Left lung (tissue), 10 donors: ENCODE data around the gene MYH10. TPM values are rescaled to one million over a fixed set of nuclear protein-coding genes. Genes with fewer than 3 reads are reported as not detected.

Experiments used
- ATAC-seq: fragments of 200-7000 bp; cut with Tn5 transposase; one replicate; pipeline ENCODE4 v1.9.1; 2020; ENCODE audit warnings: moderate library complexity
- DNase-seq, 4 donors: peaks; one replicate each; pipeline ENCODE4 v3.0.0-alpha.2; 2013 to 2020
- H3K27ac ChIP-seq, 2 donors: fragments of 200-600 bp; sonication (generic) in 1 of 2; one replicate each; pipeline versions ENCODE4 v1.5.0 to v1.8.0; 2020 to 2021
- H3K27me3 ChIP-seq, 2 donors: fragments of 200-600 bp; sonication (generic) in 1 of 2; one replicate each; pipeline versions ENCODE4 v1.5.0 to v1.8.0; 2020 to 2021
- H3K36me3 ChIP-seq, 2 donors: fragments of 200-600 bp; sonication (generic) in 1 of 2; one replicate each; pipeline versions ENCODE4 v1.5.0 to v1.8.0; 2020 to 2021
- H3K4me1 ChIP-seq, 2 donors: fragments of 200-600 bp; one replicate each; pipeline ENCODE4 v1.8.0; 2021
- H3K4me3 ChIP-seq, 2 donors: fragments of 200-600 bp; sonication (generic) in 1 of 2; one replicate each; pipeline versions ENCODE4 v1.5.0 to v1.8.0; 2020 to 2021; ENCODE audit warnings: mild to moderate bottlenecking in 1 of 2
- H3K9me3 ChIP-seq, 2 donors: fragments of 200-600 bp; sonication (generic) in 1 of 2; one replicate each; pipeline versions ENCODE4 v1.5.0 to v1.8.0; 2020 to 2021
- intact Hi-C, 2 donors: fragments of 100-400 bp; cut with DNase I; formaldehyde crosslinking; loops; one replicate each; pipeline versions ENCODE4 v1.11.2 to v1.14.2; 2022
- polyA plus RNA-seq, 6 donors: library from polyadenylated mRNA; unstranded; fragments of 120-200 nt; gene quantifications; one replicate each; pipeline ENCODE4 v1.2.1, GENCODE V29; 2013; ENCODE audit not compliant: insufficient read length in 6 of 6
- total RNA-seq, 2 donors: library from RNA; stranded (reverse); fragmentation: NEBNext Ultra II Directional; extraction: Animal tissue kit (Norgen Biotek cat#: 25700); gene quantifications; one replicate each; pipeline ENCODE4 v1.2.1, GENCODE V29; 2021
- TF ChIP-seq, protein P1 (sequence below), 2 donors: fragments of 200-600 bp; sonication (generic) in 1 of 2; IDR thresholded peaks; one replicate each; pipeline versions ENCODE4 v1.5.0 to v1.8.0; 2021; ENCODE audit warnings: antibody characterized with exemption in 2 of 2
- donor health status: DM: no; HTN: yes; CAD: no.
- donor health status: DM: no; HTN: no; CAD: no.

Gene MYH10
- total and polyA plus RNA-seq, 8 donors, result 70.9 to 196 (median 151) TPM

DNA sequence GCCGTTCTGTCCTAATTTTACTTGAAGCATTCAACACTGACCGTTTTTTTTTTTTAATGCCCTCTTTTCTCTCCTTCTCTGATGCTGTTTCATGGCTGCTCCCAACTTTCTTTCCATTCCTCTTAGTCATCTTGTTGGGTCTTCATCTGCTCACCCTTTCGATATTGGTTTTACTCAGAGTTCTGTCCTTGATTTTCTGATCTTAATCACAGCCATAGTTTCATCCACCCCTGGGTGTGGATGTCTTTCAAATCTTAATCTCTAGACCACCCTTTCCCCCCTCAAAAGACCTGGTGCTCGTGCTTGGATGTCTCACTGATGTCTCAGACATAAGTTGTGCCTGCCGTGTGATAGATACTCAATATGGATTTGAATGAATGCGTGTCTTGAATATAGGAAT is 172.4 kb downstream of the MYH10 start:
- DNase-seq (no peak), ATAC-seq (no peak)
- no peaks in the 10 kb centered on the region for H3K9me3 ChIP-seq
- H3K4me1 ChIP-seq, result no peaks in the 10 kb centered on the region
- no peaks in the 10 kb centered on the region for H3K27me3 ChIP-seq
- no peak overlapping the region for H3K4me3 ChIP-seq
- H3K27ac ChIP-seq, result no peak overlapping the region
- TF ChIP-seq, protein P1, sequence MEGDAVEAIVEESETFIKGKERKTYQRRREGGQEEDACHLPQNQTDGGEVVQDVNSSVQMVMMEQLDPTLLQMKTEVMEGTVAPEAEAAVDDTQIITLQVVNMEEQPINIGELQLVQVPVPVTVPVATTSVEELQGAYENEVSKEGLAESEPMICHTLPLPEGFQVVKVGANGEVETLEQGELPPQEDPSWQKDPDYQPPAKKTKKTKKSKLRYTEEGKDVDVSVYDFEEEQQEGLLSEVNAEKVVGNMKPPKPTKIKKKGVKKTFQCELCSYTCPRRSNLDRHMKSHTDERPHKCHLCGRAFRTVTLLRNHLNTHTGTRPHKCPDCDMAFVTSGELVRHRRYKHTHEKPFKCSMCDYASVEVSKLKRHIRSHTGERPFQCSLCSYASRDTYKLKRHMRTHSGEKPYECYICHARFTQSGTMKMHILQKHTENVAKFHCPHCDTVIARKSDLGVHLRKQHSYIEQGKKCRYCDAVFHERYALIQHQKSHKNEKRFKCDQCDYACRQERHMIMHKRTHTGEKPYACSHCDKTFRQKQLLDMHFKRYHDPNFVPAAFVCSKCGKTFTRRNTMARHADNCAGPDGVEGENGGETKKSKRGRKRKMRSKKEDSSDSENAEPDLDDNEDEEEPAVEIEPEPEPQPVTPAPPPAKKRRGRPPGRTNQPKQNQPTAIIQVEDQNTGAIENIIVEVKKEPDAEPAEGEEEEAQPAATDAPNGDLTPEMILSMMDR (IDR thresholded peaks at IDR 0.05), result no peak
- intact Hi-C loops, result no loop called here
- H3K36me3 ChIP-seq, result peaks cover 0 to 98% of the 10 kb centered on the region in 2 donors

DNA sequence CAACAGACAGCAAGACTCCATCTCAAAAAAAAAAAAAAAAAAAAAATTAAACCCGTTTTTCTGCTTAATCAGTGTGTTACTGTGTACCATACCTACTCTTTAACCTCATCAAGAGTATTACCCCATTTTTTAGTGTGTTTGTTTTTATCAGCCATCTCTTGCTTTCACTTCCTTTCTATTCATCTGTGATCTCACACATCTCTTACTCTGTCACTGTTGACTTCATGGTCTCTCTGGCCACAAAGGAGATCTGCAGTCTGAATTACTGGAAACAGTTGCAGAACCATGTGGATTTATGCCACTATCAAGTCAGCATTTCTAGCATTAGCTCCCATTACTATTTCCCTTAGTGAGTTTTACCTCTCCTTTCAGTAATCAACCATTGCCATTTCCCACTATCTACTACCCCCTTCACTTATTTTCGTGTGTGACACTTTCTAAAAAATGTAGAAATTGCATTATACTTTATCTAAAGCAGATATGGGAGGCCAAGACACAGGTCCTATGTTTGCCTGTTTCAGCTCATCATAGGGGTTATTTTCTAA is 174.8 kb downstream of the MYH10 start:
- Histone ChIP-seq H3K4me1 (no peaks in the 10 kb centered on the region), H3K27me3 (no peaks in the 10 kb centered on the region), H3K4me3 (no peak overlapping the region), H3K9me3 (no peaks in the 10 kb centered on the region), H3K27ac (no peak overlapping the region), H3K36me3 (peaks cover 0 to 98% of the 10 kb centered on the region in 2 donors)
- no peak for ATAC-seq
- intact Hi-C loops, result no loop called here
- no peak for DNase-seq
- TF ChIP-seq, protein P1 (IDR thresholded peaks at IDR 0.05), result no peak

DNA sequence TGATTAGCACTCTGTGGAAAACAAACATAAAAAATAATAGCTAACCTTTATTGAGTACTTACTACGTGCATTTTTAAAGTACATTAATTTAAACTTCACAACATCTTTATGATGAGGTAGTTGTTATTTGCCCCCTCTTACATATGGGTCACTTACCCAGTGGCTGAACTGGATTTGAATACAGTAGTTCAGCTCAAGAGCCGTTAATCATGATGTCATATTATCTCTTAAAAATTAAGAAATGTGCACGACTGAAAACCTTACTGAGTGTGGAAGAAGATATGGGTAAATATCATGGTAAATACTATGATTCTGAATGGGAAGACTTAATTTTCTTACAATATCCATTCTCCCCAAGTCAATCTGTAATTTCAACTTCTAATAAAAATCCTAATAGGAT is 177.2 kb downstream of the MYH10 start:
- peaks cover 0 to 97% of the 10 kb centered on the region in 2 donors for H3K36me3 ChIP-seq
- intact Hi-C loops, result no loop called here
- ATAC-seq, result no peak
- H3K4me1 ChIP-seq, result no peaks in the 10 kb centered on the region
- no peaks in the 10 kb centered on the region for H3K27me3 ChIP-seq
- TF ChIP-seq, protein P1 (IDR thresholded peaks at IDR 0.05), result no peak
- no peak for DNase-seq
- H3K9me3 ChIP-seq, result no peaks in the 10 kb centered on the region
- H3K4me3 ChIP-seq, result no peak overlapping the region
- no peak overlapping the region for H3K27ac ChIP-seq

GRCh38 chr17:8451933-8452614 is 178.5 kb downstream of the MYH10 start:
- Histone ChIP-seq H3K4me1 (peaks cover 0 to 9% of the 10 kb centered on the region in 2 donors), H3K36me3 (peaks cover 0 to 97% of the 10 kb centered on the region in 2 donors), H3K4me3 (no peak overlapping the region), H3K27me3 (no peaks in the 10 kb centered on the region), H3K27ac (no peak overlapping the region), H3K9me3 (no peaks in the 10 kb centered on the region)
- ATAC-seq (no peak), DNase-seq (no peak)
- TF ChIP-seq, protein P1 (IDR thresholded peaks at IDR 0.05), result no peak
- intact Hi-C loops, result no loop called here

DNA sequence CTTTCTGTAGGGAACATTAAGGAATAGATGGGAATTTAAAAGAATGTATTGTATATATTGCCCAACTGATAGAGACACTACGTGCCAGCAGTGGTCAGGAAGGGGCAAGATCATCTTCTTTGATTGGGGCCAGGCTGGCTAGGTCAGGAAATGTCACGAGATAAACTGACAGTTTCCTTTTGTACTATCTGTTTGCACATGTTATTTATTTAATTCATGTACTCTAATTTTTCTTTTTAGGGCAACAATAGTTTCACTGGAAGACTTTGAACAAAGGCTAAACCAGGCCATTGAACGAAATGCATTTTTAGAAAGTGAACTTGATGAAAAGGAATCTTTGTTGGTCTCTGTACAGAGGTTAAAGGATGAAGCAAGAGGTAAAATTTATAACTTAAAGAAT is 182.2 kb downstream of the MYH10 start:
- Histone ChIP-seq H3K27me3 (no peaks in the 10 kb centered on the region), H3K27ac (peak overlapping the region in 1 of 2 donors; percentile 5), H3K4me3 (no peak overlapping the region), H3K36me3 (peaks cover 0 to 94% of the 10 kb centered on the region in 2 donors), H3K4me1 (peaks cover 0 to 37% of the 10 kb centered on the region in 2 donors), H3K9me3 (no peaks in the 10 kb centered on the region)
- ATAC-seq, result no peak
- intact Hi-C loops, result no loop called here
- TF ChIP-seq, protein P1 (IDR thresholded peaks at IDR 0.05), result no peak
- DNase-seq, result no peak
